ENCODE results near the gene IRF2BP2.
"Not testable (repeated sequence)": the region's sequence is repeated elsewhere in the genome, so short reads cannot be mapped to it uniquely, and the experiment has no call there.

The IRF2BP2 gene

DNA sequence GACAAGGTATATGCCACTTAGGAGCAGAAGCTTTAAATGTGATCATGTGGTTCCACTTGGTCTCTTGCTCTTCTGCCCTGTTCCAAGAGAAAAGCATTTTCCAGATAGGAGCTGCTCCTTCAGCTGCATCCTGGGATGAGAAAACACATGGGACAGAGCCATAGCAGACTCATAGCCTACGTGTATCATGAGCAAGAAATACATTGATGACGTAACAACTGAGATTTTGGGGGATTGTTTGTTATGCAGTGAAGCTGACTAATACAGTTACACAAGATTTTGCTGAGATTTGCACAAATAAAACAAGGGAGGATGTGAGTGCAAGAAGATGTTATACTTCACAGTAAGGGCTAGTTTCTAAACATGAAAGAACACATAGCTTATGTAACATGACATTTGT is 36.0 kb upstream of the IRF2BP2 start:
- Histone ChIP-seq H3K9me3 (ENCODE audit: low read length) (no peaks in the 10 kb centered on the region), H3K36me3 (ENCODE audit: insufficient read depth, low read length) (no peaks in the 10 kb centered on the region), H3K4me1 (ENCODE audit: insufficient read depth, low read length) (no peaks in the 10 kb centered on the region), H3K9ac (ENCODE audit: low read length) (no peak overlapping the region), H3K4me3 (ENCODE audit: low read depth in 1 of 2, low read length in 2 of 2) (no peak overlapping the region), H3K27me3 (ENCODE audit: control insufficient read depth in 1 of 2, insufficient read depth in 2 of 2, low read length in 2 of 2) (no peaks in the 10 kb centered on the region), H3K27ac (ENCODE audit: low read depth, low read length) (no peak overlapping the region)

DNA sequence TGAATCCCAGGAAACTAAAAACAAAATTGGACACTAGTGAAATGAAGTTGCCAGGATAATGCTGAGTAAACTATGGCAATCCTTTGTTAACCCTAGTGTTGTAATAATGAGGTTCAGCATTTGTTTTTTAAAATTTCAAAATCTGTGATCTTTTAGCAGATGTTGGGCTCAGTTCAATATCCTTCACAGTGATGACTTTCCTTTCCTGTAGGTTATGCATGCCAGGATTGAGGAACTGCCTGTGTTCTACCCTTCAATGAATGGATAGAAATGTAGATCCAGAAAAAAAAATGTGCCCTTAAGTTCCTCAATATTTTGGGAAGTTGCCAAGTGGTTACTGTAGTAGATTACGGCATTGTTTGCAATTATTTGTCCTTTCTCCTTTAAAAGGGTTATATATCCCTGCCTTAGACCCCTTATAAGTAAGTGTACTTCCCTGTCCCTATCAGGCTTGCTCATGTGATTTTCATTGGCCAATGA is 35.5 kb upstream of the IRF2BP2 start:
- no peaks in the 10 kb centered on the region for H3K4me1 ChIP-seq (ENCODE audit: insufficient read depth, low read length)
- no peak overlapping the region for H3K27ac ChIP-seq (ENCODE audit: low read depth, low read length)
- no peaks in the 10 kb centered on the region for H3K9me3 ChIP-seq (ENCODE audit: low read length)

DNA sequence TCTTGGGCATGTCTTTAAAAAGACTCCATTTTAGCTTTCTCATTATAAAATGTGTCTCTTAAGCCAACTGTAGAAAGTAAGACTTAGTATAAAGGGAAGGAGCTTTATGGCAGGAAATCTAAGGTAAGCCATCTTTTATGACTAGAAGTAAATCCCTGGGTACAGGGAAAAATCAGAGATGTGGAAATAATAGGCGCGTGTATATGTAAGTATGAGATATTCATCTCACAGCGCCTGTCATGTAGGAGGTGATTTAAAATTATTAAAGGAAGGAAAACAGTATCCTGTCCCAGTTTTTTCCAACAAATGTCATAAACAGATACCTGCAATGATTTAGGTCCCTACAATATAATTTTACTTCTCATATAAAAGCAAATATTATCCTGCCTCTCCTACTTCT is 35.0 kb upstream of the IRF2BP2 start:
- no peak overlapping the region for H3K9ac ChIP-seq (ENCODE audit: low read length)
- H3K27ac ChIP-seq (ENCODE audit: low read depth, low read length), result no peak overlapping the region
- H3K9me3 ChIP-seq (ENCODE audit: low read length), result no peaks in the 10 kb centered on the region
- no peaks in the 10 kb centered on the region for H3K27me3 ChIP-seq (ENCODE audit: control insufficient read depth in 1 of 2, insufficient read depth in 2 of 2, low read length in 2 of 2)
- H3K4me1 ChIP-seq (ENCODE audit: insufficient read depth, low read length), result no peaks in the 10 kb centered on the region
- no peak overlapping the region for H3K4me3 ChIP-seq (ENCODE audit: low read depth in 1 of 2, low read length in 2 of 2)
- no peaks in the 10 kb centered on the region for H3K36me3 ChIP-seq (ENCODE audit: insufficient read depth, low read length)

More for the DNA sequence above, 35.5 kb upstream of the IRF2BP2 start:
- no peak overlapping the region for H3K9ac ChIP-seq (ENCODE audit: low read length)
- no peaks in the 10 kb centered on the region for H3K27me3 ChIP-seq (ENCODE audit: control insufficient read depth in 1 of 2, insufficient read depth in 2 of 2, low read length in 2 of 2)
- no peak overlapping the region for H3K4me3 ChIP-seq (ENCODE audit: low read depth in 1 of 2, low read length in 2 of 2)
- no peaks in the 10 kb centered on the region for H3K36me3 ChIP-seq (ENCODE audit: insufficient read depth, low read length)

DNA sequence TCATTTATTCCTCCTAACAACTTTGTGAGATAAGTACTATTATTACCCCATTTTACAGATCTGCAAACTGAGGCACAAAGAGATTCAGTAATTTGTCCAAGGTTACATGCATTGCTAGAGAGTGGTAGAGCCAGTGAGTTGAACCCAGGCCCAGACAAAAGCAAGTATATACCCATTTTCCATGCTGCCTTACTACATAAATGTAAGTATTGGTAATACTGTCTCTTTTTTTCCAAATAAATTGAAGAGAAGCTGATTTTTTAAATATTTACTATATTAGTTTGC is 33.8 kb upstream of the IRF2BP2 start:
- no peak overlapping the region for H3K4me3 ChIP-seq (ENCODE audit: low read depth in 1 of 2, low read length in 2 of 2)
- no peaks in the 10 kb centered on the region for H3K36me3 ChIP-seq (ENCODE audit: insufficient read depth, low read length)
- no peaks in the 10 kb centered on the region for H3K9me3 ChIP-seq (ENCODE audit: low read length)
- H3K4me1 ChIP-seq (ENCODE audit: insufficient read depth, low read length), result no peaks in the 10 kb centered on the region
- no peaks in the 10 kb centered on the region for H3K27me3 ChIP-seq (ENCODE audit: control insufficient read depth in 1 of 2, insufficient read depth in 2 of 2, low read length in 2 of 2)
- no peak overlapping the region for H3K9ac ChIP-seq (ENCODE audit: low read length)
- no peak overlapping the region for H3K27ac ChIP-seq (ENCODE audit: low read depth, low read length)

DNA sequence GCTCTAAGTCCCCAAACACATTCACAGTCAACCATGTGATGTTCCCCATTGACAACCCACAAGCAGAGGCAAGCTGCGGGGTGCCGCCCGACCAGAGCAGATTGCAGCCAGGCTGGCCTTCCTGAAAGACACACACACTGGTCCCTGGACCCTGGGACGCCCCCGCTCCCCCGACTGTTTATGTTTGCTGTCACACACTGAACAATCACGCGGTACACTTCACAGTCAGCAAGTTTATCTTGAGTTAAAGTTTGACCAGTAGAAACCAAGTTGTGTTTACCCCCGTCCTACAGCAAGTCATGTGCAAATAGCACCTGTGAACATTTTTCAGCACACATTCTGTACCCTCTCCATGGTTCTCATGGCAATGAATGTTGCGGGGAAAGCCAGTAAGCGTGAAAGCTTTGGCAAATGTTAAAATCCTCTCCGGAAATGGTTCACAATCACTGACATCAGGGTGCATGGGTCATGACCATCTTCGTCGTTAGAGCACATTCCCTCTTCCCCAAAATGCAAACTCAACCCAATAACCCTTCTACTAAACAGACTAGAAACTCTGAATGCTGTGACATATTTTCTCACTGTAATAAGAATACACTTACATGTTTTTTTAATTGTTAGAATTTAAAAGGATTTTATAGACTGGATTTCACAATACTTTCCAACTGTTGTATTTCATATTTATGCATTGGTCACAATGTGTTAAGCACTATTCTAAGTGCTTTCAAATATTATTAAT is 33.3 kb upstream of the IRF2BP2 start:
- H3K27ac ChIP-seq (ENCODE audit: low read depth, low read length), result no peak overlapping the region
- H3K9ac ChIP-seq (ENCODE audit: low read length), result no peak overlapping the region
- no peaks in the 10 kb centered on the region for H3K36me3 ChIP-seq (ENCODE audit: insufficient read depth, low read length)
- H3K4me3 ChIP-seq (ENCODE audit: low read depth in 1 of 2, low read length in 2 of 2), result no peak overlapping the region
- H3K4me1 ChIP-seq (ENCODE audit: insufficient read depth, low read length), result no peaks in the 10 kb centered on the region
- no peaks in the 10 kb centered on the region for H3K9me3 ChIP-seq (ENCODE audit: low read length)
- H3K27me3 ChIP-seq (ENCODE audit: control insufficient read depth in 1 of 2, insufficient read depth in 2 of 2, low read length in 2 of 2), result no peaks in the 10 kb centered on the region

DNA sequence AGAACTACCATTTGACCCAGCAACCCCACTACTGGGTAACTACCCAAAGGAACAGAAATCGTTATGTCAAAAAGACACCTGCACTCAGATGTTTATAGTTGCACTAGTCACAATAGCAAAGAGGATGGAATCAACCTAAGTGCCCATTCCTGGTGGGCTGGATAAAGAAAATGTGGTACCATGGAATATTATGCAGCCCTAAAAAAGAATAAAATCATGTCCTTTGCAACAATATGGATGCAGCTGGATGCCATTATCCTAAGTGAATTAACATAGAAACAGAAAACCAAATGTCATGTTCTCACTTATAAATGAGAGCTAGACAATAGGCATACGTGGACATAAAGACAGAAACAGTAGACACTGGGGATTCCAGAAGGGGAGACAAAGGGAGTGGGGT is 32.5 kb upstream of the IRF2BP2 start:
- Histone ChIP-seq H3K4me1 (ENCODE audit: insufficient read depth, low read length) (no peaks in the 10 kb centered on the region), H3K9me3 (ENCODE audit: low read length) (no peaks in the 10 kb centered on the region), H3K27ac (ENCODE audit: low read depth, low read length) (no peak overlapping the region), H3K9ac (ENCODE audit: low read length) (no peak overlapping the region), H3K27me3 (ENCODE audit: control insufficient read depth in 1 of 2, insufficient read depth in 2 of 2, low read length in 2 of 2) (no peaks in the 10 kb centered on the region), H3K36me3 (ENCODE audit: insufficient read depth, low read length) (no peaks in the 10 kb centered on the region), H3K4me3 (ENCODE audit: low read depth in 1 of 2, low read length in 2 of 2) (no peak overlapping the region)

DNA sequence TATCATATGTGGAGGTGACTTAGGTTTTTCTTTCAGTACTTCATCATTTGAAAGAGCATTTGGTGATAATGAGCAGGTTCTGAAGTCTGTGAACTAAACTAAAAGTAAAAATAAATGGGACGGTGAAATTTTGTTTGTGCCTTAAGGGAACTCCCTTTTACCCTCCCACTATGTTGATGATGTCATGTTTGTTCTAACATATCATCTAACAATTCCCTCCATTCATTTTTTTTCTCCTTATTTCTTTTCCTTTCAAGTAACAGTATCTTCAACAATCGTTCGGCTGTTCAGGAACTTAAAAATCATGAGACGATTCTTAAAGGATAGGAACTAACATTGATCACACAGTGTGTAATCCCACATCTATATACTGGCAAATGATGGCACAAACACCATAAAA is 30.0 kb upstream of the IRF2BP2 start:
- Histone ChIP-seq H3K36me3 (ENCODE audit: insufficient read depth, low read length) (no peaks in the 10 kb centered on the region), H3K27ac (ENCODE audit: low read depth, low read length) (no peak overlapping the region), H3K4me3 (ENCODE audit: low read depth in 1 of 2, low read length in 2 of 2) (no peak overlapping the region), H3K9me3 (ENCODE audit: low read length) (no peaks in the 10 kb centered on the region), H3K4me1 (ENCODE audit: insufficient read depth, low read length) (no peaks in the 10 kb centered on the region), H3K9ac (ENCODE audit: low read length) (no peak overlapping the region), H3K27me3 (ENCODE audit: control insufficient read depth in 1 of 2, insufficient read depth in 2 of 2, low read length in 2 of 2) (no peaks in the 10 kb centered on the region)

DNA sequence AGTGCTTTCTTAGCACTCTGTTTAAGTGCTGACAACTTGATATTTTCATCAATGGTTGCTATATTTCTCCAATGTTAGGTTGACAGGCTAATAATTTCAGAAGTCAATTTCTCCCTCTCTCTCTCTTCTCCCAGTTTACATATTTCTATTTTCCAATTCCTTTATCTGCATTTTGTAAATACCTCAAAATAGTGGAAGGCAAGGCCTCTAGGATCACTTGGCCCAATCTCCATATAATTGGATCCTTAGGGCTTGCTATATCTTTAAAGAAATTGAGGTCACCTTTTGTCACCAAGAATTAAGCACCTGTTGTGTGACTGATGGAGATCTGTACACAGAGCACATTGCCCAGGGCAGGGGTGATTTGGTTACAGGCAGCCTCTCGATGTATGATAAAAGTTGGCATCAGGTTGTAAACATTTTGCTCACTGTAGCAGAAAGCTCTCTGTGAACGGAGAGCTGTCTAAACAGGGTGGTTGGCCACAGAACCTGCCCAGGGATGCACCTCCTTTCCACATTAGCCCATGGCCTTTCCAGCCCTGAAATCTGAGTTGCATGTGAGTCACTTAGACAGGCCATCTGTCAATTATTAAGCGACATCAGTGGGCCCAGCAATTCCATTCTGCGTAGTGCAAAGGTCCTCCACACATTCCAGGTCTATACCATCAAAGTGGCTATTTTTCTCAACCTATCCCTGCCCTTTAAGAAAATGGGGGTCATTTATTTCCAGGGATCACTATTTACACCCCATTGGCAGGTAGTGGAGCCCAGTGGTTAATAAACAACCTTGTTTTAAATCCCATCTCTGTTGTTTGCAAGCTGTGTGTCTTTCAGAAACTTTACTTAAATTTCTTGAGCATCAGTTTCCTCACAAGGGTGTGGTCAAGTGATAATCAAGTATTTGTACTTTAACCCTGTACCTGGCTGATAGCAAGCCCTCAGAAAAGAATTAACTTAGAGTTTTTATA is 29.1 kb upstream of the IRF2BP2 start:
- Histone ChIP-seq H3K4me1 (ENCODE audit: insufficient read depth, low read length) (no peaks in the 10 kb centered on the region), H3K27me3 (ENCODE audit: control insufficient read depth in 1 of 2, insufficient read depth in 2 of 2, low read length in 2 of 2) (no peaks in the 10 kb centered on the region), H3K27ac (ENCODE audit: low read depth, low read length) (no peak overlapping the region), H3K9ac (ENCODE audit: low read length) (no peak overlapping the region), H3K36me3 (ENCODE audit: insufficient read depth, low read length) (no peaks in the 10 kb centered on the region), H3K9me3 (ENCODE audit: low read length) (no peaks in the 10 kb centered on the region), H3K4me3 (ENCODE audit: low read depth in 1 of 2, low read length in 2 of 2) (no peak overlapping the region)

DNA sequence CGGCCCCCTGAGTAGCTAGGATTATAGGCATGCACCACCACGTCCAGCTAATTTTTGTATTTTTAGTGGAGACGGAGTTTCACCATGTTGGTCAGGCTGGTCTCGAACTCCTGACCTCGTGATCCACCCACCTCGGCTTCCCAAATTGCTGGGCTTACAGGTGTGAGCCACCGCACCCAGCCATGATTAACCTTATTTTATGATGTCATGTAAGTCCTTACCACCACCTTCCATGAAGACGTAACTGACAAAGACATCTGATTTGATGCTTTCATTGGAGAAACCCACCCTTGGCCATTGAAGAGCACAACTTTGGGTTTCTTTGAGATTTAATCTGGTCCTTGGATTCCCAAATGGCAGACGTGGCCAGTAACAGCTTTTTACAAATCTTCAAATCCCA is 24.9 kb upstream of the IRF2BP2 start:
- not testable (repeated sequence) for H3K4me3 ChIP-seq (ENCODE audit: low read depth in 1 of 2, low read length in 2 of 2); H3K4me1 ChIP-seq (ENCODE audit: insufficient read depth, low read length); H3K9ac ChIP-seq (ENCODE audit: low read length); H3K27me3 ChIP-seq (ENCODE audit: control insufficient read depth in 1 of 2, insufficient read depth in 2 of 2, low read length in 2 of 2); H3K27ac ChIP-seq (ENCODE audit: low read depth, low read length); H3K9me3 ChIP-seq (ENCODE audit: low read length); H3K36me3 ChIP-seq (ENCODE audit: insufficient read depth, low read length)

DNA sequence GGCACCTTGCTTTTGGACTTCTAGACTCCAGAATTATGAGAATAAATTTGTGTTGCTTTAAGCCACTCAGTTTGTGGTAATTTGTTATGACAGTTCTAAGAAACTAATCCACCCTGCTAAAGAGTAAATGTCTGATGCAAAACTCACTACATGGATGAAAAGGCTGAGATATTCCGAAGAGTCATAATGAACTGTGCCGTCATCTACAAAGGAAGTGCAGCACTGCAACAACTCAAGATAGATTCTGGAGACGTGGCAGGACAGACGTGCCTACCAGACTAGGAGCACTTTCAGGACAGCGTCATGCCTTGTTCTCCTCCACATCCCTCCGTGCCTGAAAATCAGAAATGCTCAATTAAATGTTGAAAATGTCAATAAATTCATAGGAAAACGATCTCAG is 24.4 kb upstream of the IRF2BP2 start:
- no peak overlapping the region for H3K9ac ChIP-seq (ENCODE audit: low read length)
- no peaks in the 10 kb centered on the region for H3K27me3 ChIP-seq (ENCODE audit: control insufficient read depth in 1 of 2, insufficient read depth in 2 of 2, low read length in 2 of 2)
- H3K4me1 ChIP-seq (ENCODE audit: insufficient read depth, low read length), result no peaks in the 10 kb centered on the region
- no peaks in the 10 kb centered on the region for H3K9me3 ChIP-seq (ENCODE audit: low read length)
- no peak overlapping the region for H3K4me3 ChIP-seq (ENCODE audit: low read depth in 1 of 2, low read length in 2 of 2)
- H3K36me3 ChIP-seq (ENCODE audit: insufficient read depth, low read length), result no peaks in the 10 kb centered on the region
- no peak overlapping the region for H3K27ac ChIP-seq (ENCODE audit: low read depth, low read length)

DNA sequence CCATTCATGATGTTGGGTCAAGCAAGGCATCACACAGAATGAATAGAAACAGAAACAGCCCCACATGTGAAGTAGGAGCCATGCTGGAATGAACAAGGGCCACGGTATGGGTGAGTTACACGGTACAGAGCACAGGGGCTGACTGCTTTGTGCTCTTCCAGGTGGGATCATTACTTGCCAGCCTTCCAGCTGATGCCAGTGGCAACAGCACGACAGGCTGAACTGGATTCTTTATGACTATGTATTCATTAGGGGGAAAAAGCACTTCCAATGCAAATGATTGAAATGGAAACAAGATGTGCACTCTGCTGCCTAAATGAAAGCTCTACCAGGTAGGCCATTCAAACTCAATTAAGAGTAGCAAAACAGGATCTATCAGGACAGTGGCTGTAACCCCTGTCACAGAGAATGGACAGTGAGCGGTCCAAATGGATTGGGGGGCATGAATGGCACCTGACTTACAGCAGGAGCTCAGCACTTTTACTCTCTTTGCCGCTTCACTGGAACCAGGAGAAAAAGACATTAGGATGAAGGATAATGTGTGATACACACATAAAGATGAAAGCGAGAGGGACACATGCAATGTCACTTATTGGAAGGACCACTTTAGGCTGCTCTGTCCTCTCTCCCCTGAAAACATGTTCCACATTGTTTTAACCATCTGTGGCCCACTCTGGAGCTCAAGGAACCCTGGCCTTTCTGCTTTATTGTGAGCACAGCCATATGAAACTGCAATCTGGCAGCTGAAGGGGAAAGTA is 23.4 kb upstream of the IRF2BP2 start:
- Histone ChIP-seq H3K27me3 (ENCODE audit: control insufficient read depth in 1 of 2, insufficient read depth in 2 of 2, low read length in 2 of 2) (no peaks in the 10 kb centered on the region), H3K4me3 (ENCODE audit: low read depth in 1 of 2, low read length in 2 of 2) (no peak overlapping the region), H3K9me3 (ENCODE audit: low read length) (no peaks in the 10 kb centered on the region), H3K4me1 (ENCODE audit: insufficient read depth, low read length) (no peaks in the 10 kb centered on the region), H3K27ac (ENCODE audit: low read depth, low read length) (no peak overlapping the region), H3K36me3 (ENCODE audit: insufficient read depth, low read length) (no peaks in the 10 kb centered on the region), H3K9ac (ENCODE audit: low read length) (no peak overlapping the region)

Measured in muscle layer of colon (tissue), 2 donors.